ENCODE data around the gene HOXA6.

Gene HOXA6

DNA sequence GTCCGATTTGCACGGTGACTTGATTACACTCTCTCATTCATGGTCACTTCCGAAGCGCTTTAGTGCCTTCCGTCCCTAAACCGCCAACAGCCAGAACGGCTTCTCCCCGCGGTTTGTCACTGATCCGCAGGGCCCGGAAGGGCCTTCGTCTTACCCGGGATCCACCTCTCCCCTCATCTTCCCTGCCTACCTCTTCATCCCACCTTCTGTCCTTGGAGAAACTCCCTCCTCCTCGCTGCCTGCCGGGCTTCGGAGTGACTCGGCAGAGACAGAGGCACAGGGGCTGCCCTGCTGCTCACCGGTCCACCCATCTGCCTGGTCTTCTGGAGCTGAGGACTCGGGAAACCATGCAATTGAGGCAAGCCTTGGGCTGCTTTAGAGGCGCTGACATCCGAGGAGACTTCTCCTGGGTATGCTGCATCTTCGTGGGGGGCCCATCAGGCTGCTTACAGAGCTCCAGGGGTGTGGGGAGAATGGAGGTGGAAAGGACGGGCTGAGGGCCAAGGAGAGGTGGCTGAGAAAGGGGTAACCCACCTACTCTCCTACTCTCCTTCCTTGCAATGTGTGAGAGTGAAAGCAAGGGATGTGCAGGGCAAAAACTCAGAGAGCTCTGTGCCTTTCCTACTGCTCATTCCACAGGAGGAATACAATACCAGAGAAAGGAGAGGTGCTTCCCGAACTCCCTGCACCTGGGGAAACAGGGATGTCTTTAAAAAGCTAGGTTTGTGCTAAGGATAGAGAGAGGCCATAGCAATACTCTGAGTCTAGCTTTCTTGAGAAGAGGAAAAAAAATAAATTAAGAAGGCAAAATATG, 38.5 kb upstream of the HOXA6 start:
- intact Hi-C loops (cut with DNase I), result no loop called here
- DNase-seq, result peak in 7 of 42 donors; percentile 4 to 18 (median 9)

DNA sequence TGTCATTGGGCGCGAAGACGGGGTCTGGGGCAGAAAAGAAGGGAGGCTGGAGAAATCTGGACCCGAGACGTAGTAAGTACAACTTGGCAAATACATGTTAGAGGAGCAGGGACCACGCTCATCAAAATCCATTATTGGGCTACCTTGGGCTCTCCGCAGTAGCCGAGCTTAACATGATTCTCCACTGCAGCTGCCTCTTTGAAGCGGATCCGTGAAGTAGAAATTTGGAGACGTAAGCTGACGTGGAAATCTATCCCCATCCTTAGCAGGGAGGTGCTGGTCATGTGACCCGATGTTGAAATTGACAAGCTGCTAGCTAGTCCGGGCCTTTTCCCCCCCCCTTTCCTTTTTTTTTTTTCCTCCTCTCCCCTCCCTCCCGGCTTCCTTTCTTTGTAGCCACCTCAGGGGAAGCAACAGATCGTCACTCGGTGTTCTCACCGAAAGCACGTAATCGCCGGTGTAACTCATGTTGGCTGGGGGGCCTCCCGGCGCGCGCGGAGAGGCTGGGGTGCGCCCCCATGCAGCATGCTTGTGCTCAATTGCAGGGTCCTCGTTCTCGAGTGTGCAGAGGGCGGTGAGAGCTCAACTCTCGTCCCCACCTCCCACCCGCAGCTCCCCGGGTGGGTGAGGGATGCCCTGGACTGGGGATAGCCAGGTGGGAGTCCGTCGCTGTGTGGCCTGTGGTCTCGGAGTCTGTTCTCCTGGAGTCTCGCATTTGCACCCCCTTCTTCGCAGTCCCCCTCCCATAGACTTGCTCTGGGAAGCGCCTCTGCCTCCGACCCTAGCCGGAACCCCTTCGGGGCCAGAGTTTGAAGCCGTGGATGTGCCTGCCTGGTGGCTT, 37.7 kb upstream of the HOXA6 start, which contains the start of gene HOXA11:
HOXA11 (minus strand) TSS at position 220 of the 841 bp plus-strand sequence; CDS start at position 132, 88 bp downstream.
- intact Hi-C loops (cut with DNase I), result no loop called here
- peak in 7 of 42 donors; percentile 3 to 24 (median 9) for DNase-seq

DNA sequence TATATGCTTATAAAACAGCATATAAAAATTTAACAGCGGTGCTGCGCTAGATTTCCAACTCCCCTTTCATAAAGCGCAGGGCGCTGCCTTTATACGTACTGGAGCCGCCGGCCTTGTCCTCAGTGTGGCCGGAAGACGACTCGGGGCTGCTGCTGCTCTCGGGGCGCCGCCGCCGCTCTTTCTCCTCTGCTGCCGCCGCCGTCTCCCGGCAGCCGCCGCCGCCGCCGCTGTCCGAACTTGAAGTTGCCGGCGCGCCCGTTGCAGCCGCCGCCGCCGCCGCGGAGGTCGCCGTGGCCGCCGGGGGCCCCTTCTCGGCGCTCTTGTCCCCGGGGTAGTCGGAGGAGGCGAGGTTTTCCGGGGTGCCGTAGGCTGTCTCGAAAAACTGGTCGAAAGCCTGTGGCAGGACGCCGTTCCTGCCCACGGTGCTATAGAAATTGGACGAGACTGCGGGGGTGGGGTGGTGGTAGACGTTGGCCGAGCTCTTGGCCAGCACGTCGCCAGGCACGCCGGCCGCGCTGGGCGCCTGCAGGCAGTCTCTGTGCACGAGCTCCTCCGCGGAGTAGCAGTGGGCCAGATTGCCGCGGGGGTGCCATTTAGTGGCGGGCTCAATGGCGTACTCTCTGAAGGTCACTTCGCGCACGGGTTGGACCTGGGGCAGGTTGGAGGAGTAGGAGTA, 36.9 kb upstream of the HOXA6 start:
- intact Hi-C loops (cut with DNase I), result no loop called here
- peak in 7 of 42 donors; percentile 8 to 28 (median 14) for DNase-seq

GRCh38 chr7:27183682-27184336, 36.2 kb upstream of the HOXA6 start:
- intact Hi-C loops (cut with DNase I), result no loop called here
- DNase-seq, result peak in 5 of 42 donors; percentile 3 to 23 (median 4)

- peak in 8 of 42 donors; percentile 5 to 36 (median 12) for DNase-seq
- intact Hi-C loops (cut with DNase I), result no loop called here
These were observed 35.5 kb upstream of the HOXA6 start for GRCh38 chr7:27182861-27183681.

DNA sequence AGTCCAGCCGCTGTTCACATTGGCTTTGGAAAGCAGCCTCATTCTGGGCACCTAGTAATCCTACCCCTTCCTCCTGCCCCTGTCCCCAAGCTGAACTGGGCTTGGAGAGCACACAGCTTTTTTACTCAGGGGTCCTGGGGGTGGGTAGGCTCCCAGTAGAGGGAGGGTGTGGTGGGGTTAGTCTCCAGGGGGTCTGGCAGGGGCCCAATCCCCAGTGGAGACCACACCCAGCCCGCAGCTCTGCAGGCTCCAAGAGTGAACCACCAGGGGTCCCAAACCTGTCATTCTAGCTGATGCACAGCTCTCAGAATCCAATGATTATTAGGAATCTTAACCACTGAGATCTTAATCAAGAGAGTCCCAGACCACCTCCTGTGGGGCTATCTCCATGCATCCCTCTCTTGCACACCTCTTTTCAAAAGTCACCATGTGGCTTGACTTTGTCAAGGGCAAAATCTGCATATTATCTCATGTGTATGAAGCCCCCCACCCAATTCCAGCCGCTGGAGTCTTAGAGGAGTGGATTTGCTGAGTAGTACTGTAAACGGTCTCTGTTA, 34.8 kb upstream of the HOXA6 start:
- peak in 6 of 42 donors; percentile 1 to 11 (median 6) for DNase-seq
- intact Hi-C loops (cut with DNase I), result no loop called here

DNA sequence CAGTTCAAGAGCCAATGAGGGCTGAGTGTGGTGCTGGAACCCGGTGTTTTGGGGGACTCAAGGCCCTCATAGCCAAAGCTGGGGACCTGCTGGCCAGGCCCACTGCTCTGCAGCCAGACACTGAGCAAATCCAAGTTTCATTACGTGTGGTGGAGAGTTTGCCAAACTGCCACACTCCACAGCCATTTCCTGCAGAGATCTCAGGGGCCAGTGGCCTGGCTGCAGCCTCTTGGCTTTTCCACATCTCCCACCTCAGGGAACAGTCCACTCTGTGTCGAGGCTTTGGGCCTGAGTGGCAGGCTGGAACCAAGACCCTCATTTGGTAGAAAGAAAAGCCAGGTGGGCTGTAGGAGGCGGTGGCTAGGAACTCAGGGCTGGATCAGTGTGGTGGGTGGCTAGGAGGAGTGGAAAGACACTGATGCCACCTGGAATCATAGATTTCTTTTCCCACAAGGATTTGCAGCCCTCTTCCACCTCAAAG, 34.3 kb upstream of the HOXA6 start:
- DNase-seq, result peak in 2 of 42 donors; percentile 2 to 6
- intact Hi-C loops (cut with DNase I), result no loop called here

GRCh38 chr7:27180431-27181420, 33.2 kb upstream of the HOXA6 start:
- intact Hi-C loops (cut with DNase I), result no loop called here
- DNase-seq, result peak in 3 of 42 donors; percentile 3 to 17 (median 13)

DNA sequence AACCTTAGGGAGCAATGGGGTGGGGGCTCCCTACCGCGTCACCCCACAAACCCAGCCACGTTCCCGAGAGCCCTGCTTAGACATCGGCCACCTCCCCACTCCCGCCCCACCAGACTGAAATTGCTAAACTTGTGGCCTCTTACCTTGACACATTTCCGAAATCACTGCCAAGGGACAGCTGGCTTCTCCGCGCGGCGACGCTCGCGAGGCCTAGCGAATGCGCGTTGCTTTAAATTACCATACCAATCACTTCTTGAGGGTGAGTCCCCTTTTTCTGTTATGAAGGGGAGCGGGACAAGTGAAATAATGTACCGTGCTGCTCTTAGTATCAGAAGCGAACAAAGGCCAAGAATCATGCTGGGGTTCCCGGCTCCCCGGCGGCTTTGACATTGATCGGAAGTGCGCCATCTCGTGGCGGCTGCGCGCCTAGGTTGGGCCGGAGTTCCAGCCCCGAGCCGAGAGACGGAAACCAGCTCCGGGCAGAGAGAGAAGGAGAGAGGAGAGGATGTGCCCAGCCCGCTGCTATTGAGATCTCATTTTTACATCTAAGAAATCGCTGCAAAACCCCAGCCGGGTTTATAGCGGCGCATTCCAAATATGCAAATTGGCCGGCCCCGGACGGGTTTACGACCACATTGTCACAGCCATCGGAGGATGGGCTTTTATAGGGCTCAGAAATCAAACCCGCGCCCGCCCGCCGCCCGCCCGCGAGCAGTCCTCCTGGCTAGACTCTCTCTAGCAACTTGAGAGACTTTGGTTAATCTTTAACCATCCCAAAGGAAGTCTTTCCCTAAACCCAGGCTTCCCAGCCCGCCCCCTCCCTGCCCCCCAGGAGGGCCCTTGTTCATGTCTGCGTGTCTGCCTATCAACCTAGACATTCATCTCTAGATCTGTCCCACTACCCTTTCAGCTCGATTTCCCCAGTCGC, 32.2 kb upstream of the HOXA6 start:
- DNase-seq, result peak in 21 of 42 donors; percentile 3 to 68 (median 38)
- intact Hi-C loops (cut with DNase I), result no loop called here

DNA sequence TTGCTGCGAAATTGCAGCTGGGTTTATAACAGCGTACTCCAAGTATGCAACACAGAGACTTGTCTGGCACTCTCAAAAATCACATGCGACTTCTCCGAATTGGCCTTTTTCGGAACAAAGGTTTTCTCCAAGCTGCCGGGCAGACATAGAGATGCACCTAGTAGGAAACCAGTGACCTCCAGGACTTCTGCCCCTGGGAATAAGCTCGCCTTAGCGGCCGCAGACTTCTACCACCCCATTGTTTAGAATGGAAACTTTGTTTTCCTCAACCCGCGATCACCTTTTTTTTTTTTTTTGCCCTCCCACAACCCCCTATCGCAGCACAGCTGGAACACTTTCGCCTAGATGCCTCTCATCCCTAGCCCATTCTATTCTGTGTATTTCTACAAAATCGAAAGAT, 31.5 kb upstream of the HOXA6 start:
- intact Hi-C loops (cut with DNase I), result no loop called here

DNA sequence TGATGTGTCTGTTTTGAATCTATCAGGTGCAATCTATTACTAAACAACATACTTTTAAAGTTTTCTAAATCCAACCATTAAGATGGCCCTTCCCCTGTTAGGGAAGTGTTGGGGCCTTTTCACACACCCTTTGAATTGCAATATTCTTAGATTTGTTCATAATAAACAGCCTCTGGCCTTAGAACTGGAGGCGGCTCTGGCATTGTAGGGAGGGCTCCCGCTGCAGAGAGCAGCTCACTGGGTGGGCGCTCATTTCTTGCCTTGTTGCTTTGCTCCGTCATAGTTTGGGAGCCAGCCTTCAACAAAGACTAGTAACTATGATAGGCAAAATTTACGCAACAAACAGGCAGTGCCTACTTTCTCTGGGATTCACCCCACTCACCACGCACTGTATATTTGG, 30.8 kb upstream of the HOXA6 start:
- intact Hi-C loops (cut with DNase I), result no loop called here
- DNase-seq, result peak in 1 of 42 donors; percentile 6

More for the DNA sequence above, 31.5 kb upstream of the HOXA6 start:
- peak in 1 of 42 donors; percentile 2 for DNase-seq

DNA sequence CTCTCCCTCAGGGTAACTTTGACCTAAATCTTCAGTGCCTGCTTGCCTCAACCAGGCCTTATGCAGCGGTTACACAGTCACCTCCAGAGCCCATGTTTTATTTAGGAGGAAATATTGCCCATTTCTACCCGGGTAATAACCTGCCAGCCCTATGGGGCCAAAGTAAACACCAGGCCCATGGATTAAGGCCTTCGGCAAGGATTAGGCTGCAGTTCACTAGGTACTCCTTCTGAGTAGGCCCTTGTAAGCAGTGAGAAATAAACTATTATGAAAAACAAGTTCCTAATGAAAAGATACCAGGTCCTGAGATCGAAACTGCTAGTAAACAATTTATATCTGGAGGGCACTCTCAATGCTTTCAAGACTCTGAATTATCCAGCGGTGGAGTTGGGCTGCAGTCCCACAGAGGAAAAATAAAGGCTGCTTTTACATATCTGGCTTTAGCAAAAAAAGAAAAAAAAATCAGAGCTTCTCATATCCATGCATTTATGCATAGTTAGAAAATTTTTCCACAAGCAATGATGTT, 30.3 kb upstream of the HOXA6 start:
- intact Hi-C loops (cut with DNase I), result no loop called here
- no peak for DNase-seq

DNA sequence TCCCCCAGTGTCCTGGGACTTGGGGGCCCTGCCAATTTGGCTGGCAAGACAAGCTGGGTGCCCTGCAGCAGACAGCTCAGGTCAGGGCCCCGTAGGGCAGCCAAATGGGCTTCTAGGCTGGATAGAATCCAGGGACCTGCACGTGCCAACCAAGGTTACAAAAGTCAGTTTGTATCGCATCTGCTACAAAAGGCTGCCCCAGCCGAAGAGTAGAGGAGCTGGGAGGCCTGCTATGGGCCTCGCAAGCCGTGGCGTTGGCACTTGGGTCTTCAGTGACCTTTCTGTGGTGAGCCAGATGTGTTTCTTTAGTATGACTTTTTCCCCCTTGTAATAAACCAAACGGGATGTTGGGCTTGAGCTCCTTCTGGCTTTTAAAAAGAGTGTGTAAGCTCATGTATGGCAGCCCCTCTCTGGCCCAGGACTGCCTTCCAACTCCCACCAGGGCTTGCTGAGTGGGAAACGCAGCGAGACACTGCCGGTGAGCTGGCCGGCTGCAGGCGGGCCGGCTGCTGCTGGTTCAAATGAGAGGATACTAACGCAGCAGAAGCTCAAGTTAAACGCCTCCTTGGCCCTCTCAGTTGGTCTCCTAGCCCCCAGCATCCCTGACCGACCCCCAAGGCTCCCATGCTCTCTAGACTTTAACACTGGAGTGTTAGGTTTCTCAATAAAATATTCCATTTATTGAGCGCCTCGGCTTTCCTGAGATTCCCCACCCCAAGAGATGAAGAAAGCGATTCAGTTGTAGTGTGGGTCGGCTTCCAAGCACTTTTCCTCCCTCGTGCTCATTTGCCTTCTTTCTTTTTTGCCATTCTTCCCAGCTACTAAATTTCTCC, 29.6 kb upstream of the HOXA6 start:
- intact Hi-C loops (cut with DNase I), result no loop called here
- DNase-seq, result peak in 3 of 42 donors; percentile 2 to 12 (median 9)

DNA sequence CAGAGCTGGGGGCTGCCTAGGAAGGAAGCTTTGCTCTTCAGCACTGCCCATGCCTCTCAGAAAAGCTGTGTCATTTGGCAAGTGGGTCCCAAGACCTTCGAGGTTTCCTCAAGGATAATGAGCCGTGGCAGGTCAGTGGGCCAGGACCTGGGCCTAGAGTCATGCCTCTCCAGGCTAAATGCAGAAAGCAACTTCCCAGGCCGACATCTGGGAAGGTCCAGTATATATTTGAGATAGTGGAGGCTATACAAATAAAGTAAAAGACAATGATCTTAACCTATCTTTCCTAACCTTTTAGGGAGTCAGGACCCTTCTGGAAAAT, 28.9 kb upstream of the HOXA6 start:
- DNase-seq, result peak in 3 of 42 donors; percentile 3 to 9 (median 8)
- intact Hi-C loops (cut with DNase I), result no loop called here

All from head of caudate nucleus (tissue), 42 donors.